Hematopoietic multipotent progenitor cell treated with erythropoietin and hydrocortisone succinate and interleukin-3 and kit ligand, for 15 days (in vitro differentiated cells): Measurements from ENCODE around the gene ADIPOQ.
A peak's percentile ranks its signal among the peaks of the same experiment; 100 is the strongest.
"Not testable (repeated sequence)": the region's sequence is repeated elsewhere in the genome, so short reads cannot be mapped to it uniquely, and the experiment has no call there.

Source experiments
- DNase-seq: peaks from one replicate; pipeline ENCODE4 v3.0.0-alpha.2; 2015; ENCODE audit warnings: low spot score

ADIPOQ gene

DNA sequence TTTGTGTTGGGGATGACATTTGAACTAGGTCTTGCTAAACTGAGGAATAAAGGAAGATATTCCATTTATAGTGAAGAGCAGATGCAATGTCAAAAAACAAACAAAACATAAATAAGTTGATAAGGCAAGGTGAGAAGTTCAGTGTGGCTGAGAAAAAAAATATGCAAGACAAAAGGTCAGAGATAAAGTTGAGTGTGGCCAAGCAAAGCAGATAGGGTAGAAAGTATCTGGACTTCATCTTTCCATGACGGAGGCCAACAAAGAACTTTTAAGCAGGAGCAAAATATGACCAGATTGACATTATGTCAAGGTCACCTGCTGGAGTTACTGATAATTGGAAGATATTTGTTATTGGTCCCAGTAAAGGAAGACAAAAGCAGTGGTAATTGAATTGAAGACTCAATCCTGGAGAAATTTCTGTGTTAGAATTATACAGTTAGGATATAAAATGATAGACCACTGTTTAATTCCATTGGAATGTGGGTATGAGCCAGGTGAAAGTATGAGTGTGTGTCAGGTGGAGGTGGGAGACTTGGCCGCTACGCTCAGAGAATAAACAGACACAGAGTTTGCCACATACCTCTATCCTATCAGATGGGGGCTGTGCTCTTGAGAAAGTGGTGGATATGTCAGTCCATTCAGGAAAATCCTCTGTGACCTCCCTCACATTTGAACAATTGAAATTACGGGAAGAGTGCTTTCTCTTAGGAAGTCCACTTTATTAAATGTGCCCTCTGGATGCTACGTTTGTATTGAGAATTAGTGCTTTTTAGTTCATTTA is 28.1 kb downstream of the ADIPOQ start:
- no peak for DNase-seq

DNA sequence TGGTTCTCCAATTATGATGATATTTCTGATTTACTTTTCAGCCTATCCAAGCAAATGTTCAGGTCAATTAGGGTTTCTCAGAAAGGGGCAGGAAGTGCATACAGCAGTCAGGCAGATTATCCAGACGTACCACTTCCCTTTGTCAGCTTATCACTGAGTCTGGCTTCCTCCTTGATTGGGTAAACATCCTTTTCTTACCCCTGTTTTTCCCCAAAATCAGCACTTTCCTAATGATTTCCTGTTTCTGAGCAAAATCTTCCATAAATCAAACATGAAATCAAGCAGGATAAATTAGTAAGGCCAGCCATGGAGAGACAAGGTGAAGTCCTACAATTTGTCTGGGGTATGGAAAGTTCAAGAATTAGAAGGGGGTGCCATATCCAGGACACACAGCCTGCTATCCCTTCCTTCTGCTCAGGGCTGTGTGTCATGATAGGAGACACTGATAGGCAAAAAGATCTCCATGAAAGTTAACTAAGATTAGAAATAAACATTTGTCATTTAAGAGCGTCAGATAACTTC is 29.0 kb downstream of the ADIPOQ start:
- DNase-seq: no peak

DNA sequence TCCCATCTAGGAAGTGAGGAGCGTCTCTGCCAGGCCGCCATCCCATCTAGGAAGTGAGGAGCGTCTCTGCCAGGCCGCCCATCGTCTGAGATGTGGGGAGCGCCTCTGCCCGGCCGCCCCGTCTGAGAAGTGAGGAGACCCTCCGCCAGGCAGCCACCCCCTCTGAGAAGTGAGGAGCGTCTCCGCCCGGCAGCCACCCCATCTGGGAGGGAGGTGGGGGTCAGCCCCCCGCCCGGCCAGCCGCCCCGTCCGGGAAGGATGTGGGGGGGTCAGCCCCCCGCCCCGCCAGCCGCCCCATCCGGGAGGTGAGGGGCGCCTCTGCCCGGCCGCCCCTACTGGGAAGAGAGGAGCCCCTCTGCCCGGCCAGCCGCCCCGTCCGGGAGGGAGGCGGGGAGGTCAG is 31.3 kb downstream of the ADIPOQ start:
- not testable (repeated sequence) for DNase-seq

DNA sequence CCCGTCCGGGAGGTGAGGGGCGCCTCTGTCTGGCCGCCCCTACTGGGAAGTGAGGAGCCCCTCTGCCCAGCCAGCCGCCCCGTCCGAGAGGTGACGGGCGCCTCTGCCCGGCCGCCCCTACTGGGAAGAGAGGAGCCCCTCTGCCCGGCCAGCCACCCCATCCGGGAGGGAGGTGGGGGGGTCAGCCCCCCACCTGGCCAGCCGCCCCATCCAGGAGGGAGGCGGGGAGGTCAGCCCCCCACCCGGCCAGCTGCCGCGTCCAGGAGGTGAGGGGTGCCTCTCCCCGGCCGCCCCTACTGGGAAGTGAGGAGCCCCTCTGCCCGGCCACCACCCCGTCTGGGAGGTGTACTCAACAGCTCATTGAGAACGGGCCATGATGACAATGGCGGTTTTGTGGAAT is 31.7 kb downstream of the ADIPOQ start:
- not testable (repeated sequence) for DNase-seq

DNA sequence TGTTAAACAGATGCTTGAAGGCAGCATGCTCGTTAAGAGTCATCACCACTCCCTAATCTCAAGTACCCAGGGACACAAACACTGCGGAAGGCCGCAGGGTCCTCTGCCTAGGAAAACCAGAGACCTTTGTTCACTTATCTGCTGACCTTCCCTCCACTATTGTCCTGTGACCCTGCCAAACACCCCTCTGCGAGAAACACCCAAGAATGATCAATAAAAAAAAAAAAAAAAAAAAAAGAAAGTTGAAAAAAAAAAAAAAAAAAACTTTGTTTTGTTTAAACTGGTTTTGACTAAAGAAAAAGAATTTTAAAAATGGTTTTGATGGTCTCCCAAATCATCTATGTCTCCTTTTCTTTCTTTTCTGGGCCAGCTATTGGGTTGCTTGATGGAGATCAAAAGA is 32.3 kb downstream of the ADIPOQ start:
- DNase-seq: not testable (repeated sequence)

DNA sequence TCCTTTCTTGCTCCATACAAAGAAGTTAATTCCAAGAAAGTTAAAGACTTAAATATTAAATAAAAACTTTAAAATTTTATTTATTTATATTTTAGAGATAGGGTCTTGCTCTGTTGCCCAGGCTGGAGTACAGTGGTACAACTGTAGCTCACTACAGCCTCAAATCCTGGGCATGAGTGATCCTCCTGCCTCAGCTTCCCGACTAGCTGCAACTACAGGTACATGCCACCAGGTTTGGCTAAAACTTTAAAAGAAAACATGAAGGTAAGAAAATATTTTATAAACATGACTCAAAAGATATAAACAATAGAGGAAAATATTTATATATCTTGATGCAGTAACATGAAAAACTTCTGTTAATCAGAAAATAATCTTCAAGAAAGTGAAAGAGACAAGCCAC is 33.2 kb downstream of the ADIPOQ start:
- DNase-seq: no peak

DNA sequence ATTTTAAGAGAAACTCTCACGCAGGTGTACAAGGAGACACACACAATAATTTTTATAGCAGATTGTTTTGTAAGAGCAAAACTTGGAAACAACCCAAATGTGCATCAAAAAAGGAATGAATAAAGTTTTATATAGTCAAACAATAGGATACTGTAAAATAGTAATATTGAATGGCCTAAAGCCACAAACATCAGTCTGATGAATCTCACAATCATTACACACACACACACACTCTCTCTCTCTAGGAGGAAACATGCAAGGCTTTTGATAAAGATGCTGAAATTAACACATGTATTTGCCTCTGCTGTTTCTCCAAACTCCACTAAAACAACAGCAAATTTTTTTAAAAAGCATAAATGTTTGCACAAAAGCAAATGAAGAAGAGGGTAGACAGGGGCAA is 37.3 kb downstream of the ADIPOQ start:
- DNase-seq: no peak

DNA sequence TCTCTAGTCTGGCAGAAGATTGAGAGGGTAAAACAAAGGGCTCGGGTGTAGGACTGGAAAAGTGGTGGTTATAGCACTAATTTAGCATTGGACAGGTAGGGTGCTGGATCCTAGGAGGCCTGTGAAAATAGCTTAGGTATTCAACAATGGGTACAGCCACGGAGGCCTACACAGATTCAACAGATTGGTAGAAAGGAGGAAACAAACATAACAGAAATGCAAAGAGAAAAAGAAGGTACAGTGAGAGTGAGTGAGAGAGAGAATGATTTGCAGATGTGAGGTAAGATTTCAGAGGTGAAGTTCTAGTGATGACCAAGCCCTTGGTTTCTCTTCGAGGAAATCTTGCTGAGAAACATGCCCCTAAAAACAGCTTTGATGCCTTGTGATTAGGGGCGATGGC is 37.9 kb downstream of the ADIPOQ start:
- DNase-seq: no peak

DNA sequence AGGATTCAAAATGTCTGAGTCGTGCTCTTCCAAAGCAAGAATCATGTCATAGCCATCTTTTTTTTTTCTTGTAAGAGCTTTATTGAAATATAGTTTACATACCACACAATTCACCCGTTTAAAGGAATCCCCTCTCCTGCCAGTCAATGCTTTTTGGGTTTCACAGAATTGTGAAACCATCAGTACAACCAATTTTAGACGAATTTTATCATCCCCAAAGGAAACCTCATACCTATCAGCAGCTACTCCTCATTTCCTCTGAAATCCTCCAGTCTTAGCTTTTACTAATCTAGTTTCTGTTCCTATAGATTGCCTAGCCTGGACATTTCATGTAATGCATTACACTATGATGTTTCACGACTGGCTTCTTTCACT is 39.6 kb downstream of the ADIPOQ start:
- DNase-seq: no peak

DNA sequence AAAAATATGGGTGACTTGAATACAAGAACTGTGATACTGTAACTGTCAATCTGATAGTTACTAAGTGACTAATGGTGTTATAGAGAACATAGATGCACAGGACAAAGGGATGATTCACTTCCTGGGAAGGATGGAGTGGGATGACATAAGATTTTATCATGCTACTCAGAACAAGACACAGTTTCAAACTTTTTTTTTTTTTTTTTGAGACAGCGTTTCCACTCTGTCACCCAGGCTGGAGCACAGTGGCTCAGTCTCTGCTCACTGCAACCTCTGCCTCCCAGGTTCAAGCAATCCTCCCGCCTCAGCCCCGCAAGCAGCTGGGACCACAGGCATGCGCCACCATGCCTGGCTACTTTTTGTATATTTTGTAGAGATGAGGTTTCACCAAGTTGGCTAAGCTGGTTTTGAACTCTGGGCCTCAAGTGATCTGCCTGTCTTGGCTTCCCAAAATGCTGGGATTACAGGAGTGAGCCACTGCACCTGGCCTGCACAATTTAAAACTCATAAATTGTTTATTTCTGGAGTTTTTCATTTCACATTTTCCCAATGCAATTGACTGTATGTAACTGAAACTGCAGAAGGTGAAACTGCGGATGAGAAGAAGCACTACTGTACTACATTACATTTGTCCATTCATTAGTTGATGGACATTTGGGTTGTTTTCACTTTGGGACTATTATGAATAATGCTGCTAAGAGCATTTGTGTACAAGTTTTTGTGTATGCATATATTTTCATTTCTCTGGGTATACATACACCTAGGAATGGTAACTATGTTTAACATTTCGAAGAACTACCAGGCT is 40.6 kb downstream of the ADIPOQ start:
- no peak for DNase-seq

DNA sequence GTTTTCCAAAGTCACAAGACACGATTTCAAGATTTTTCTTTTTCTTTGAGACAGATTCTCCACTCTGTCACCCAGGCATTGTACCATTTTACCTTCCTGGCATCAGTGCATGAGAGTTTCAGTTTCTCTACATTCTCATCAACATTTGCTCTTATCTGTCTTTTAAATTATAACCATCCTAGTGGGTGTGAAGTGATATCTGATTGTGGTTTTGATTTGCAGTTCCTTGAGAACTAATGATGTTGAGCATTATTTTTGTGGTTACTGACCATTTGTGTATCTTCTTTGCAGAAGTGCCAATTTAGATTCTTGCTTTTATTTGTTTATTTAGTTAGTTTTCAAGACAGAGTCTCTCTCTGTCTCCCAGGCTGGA is 41.2 kb downstream of the ADIPOQ start:
- DNase-seq: no peak

DNA sequence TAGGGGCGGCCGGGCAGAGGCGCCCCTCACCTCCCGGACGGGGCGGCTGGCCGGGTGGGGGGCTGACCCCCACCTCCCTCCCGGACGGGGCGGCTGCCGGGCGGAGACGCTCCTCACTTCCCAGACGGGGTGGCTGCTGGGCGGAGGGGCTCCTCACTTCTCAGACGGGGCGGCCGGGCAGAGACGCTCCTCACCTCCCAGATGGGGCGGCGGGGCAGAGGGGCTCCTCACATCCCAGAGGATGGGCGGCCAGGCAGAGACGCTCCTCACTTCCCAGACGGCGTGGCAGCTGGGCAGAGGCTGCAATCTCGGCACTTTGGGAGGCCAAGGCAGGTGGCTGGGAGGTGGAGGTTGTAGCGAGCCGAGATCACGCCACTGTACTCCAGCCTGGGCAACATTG is 42.4 kb downstream of the ADIPOQ start:
- DNase-seq: not testable (repeated sequence)

DNA sequence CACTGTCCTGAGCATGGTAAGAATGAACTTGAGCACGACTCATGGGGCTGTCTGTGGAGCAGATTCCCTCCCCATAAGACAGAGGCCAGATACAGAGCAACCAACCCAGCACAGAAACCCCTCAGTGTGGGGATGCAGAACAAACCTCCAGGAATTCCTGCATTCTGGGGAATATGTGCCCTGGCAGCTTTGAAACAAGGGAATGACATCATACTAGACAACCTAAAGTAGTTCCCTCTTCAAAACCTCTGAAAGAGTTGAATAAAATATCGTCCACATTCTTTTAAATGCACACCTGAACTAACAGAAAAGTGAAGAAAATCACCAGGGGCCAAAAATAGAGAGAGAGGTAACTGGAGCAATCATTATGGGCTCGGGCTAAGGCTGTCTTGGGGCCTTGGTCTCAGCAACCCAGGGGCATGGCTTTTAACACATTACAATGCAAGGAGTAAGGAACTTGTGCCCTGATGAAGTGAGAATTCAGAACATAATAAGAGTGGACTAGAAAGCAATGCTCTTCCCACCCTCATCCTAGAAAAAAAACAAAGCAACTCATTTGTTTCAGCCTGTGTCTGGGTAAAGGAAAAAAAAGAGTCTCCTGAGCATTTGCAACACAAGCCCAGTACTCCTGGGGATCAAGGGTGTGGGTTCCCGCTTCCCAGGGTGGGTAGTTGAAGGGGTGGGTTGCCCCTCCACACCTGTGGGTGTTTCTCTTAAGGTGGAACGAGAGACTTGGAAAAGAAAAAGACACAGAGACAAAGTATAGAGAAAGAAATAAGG is 43.9 kb downstream of the ADIPOQ start:
- no peak for DNase-seq

DNA sequence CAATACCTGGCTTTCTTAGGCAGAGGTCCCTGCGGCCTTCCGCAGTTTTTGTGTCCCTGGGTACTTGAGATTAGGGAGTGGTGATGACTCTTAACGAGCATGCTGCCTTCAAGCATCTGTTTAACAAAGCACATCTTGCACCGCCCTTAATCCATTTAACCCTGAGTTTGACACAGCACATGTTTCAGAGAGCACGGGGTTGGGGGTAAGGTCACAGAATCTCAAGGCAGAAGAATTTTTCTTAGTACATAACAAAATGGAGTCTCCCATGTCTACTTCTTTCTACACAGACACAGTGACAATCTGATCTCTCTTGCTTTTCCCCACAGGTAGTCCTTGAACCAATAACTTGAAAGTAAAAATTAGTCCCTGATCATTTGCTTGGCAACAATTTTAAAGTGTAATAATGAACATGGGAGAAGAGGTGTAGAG is 45.0 kb downstream of the ADIPOQ start:
- not testable (repeated sequence) for DNase-seq

DNA sequence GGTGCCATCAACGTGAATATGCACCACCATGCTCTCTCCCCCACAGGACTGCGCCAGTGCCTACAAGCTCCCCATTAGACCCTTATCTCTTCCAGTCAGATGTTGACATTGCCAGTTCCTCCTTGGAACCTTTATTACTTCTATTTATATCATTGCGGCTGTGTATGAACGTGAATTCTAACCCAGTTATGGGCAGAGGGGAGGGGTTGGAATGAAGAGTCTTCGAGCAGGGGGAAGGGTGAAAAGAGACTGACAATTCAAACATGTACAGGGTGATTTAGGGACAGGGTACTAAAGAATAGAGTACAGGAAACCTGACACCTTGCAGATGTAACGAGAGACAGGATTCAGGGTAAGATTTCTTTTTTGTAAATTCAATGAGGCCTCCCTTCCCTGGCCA is 46.1 kb downstream of the ADIPOQ start:
- peak; percentile 62 for DNase-seq

DNA sequence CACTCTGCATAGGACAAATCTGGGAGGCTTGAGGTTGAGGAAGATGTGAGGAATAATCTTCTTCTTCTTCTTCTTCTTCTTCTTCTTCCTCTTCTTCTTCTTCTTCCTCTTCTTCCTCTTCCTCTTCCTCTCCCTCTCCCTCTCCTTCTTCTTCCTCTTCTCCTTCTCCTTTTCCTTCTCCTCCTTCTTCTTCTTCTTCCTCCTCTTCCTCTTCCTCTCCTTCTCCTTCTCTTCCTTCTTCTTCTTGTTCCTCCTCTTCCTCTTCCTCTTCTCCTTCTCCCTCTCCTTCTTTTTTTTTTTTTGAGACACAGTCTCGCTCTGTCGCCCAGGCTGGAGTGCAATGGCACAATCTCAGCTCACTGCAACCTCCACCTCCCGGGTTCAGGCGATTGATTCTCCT is 47.2 kb downstream of the ADIPOQ start:
- DNase-seq: not testable (repeated sequence)

DNA sequence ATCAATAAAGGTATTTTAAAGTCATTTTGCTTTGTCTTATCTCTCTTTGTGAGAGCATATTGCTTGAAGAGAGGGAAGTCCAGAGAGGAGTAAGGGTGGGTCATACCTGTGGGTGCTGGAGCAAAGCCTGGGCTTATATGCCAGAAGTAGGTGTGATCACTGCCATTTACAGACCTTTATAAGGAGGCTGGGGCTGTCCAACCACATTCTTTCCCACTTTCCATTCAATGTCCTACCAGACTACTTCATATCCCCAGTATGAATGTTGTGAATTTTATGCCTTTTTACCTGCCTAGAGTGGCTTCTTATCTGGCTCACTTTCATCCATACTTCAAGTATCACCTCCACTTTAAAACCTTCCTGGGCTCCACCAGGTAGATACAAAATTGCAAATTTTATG is 48.4 kb downstream of the ADIPOQ start:
- DNase-seq: no peak

DNA sequence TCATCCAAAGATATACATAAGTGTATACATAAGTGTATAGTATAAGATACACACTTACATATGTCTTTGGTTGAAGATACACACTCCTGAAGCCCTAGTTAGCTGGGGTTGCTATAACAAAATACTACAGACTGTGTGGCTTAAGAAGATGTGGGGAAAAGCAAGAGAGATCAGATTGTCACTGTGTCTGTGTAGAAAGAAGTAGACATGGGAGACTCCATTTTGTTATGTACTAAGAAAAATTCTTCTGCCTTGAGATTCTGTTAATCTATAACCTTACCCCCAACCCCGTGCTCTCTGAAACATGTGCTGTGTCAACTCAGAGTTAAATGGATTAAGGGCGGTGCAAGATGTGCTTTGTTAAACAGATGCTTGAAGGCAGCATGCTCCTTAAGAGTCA is 50.6 kb downstream of the ADIPOQ start:
- DNase-seq: not testable (repeated sequence)

DNA sequence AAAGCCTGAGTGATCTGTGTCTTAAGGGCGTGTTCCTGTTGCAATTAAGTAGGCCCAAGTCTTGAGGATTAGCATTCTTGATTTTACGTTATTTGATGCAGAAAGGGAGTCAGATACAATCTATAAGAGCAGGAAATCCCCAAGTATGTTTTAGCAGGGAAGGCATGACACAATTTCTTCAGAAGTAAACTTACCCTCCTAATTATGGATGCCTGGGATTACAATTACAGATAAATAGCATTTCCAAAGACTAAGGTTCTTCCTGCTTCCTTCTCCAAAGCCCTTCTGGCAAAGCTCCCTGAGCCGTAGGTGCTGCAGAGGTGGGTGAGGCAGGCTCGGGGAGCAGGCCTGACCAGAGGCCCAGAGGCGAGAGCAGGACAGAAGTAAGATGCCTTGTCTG is 52.9 kb downstream of the ADIPOQ start:
- DNase-seq: no peak

DNA sequence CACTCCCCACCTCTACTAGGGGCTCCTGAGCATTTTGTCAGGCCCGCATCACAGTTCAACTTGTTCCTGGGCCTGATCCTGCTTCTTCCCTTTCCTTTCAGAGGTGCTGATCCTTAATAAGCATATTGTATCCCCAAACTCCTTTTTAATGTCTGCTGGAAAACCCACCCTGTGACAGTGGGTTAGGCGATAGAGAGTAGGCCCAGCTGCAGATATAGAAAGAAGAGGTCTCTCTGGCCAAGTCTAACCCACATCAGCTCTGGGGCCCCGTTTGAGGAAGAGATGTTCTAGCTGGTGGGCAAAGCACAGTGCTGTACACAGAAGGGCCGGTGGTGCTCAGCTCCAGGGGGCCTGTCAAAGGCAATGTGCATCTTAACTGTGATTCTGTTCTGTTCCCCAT is 53.5 kb downstream of the ADIPOQ start:
- no peak for DNase-seq

DNA sequence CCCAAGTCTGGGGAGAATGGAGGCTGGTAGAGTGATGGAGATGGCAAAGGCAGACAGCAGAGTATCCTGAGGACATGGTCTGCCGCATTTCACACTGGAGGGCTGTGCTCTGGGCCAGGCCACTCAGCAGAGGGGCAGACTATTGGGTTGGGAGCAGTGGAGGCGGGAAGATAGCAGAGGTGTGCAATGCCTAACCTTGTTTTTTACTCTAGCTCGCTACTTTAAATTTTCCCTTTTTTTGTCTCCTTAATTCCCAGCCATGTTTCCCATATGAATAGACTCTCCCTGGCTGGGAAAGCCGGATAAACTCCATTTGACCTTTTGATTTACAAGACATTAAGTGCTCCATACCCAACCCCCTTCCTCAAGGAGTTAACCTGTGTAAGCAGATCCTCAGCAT is 54.4 kb downstream of the ADIPOQ start:
- no peak for DNase-seq

DNA sequence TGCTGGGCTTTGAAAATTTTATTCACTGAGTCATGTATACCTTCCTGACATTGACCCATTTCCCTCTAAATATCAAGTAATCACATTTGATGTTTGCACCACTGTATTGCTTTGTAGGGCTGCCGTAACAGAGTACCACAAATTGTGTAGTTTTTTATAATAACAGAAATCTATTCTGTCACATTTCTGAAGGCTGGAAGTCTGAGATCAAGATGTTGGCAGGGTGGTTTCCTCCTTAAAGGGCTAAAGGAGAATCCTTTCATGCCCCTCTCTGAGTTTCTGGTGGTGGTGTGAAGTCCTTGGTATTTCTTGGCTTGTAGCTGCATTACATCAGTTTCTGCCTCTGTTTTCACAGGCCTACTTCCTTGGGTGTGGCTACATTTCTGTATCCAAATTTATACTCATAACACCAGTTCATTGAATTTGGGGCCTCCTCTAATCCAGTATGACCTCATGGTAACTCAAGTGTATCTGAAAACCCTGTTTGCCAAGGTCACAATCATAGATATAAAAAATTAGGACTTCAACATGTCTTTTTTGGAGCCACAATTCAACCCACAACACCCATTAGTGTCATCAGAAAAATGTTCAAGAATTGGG is 58.7 kb downstream of the ADIPOQ start:
- peak; percentile 25 for DNase-seq
